Measurements from ENCODE around the gene ERC2.
A peak's percentile ranks its signal among the peaks of the same experiment; 100 is the strongest.

The ERC2 gene

GRCh38 chr3:55626279-55626665 is 842.0 kb downstream of the ERC2 start:
- no peak for DNase-seq

GRCh38 chr3:55624238-55624637 is 844.0 kb downstream of the ERC2 start:
- no peak for DNase-seq

- no peak for DNase-seq
These were observed 844.5 kb downstream of the ERC2 start for GRCh38 chr3:55623786-55624185.

- DNase-seq = no peak
These were observed 845.5 kb downstream of the ERC2 start for GRCh38 chr3:55622733-55623132.

- no peak for DNase-seq
These were observed 846.2 kb downstream of the ERC2 start for GRCh38 chr3:55622116-55622515.

- DNase-seq = no peak
These were observed 846.6 kb downstream of the ERC2 start for GRCh38 chr3:55621648-55622047.

- DNase-seq = no peak
These were observed 847.2 kb downstream of the ERC2 start for GRCh38 chr3:55621026-55621422.

GRCh38 chr3:55620351-55621025 is 847.8 kb downstream of the ERC2 start:
- no peak for DNase-seq

- no peak for DNase-seq
These were observed 849.0 kb downstream of the ERC2 start for GRCh38 chr3:55619046-55619808.

- DNase-seq = no peak
These were observed 850.9 kb downstream of the ERC2 start for GRCh38 chr3:55617385-55617784.

- DNase-seq = no peak
These were observed 851.5 kb downstream of the ERC2 start for GRCh38 chr3:55616803-55617202.

- DNase-seq = peak; percentile 61
These were observed 852.5 kb downstream of the ERC2 start for GRCh38 chr3:55615694-55616295.

- no peak for DNase-seq
These were observed 853.1 kb downstream of the ERC2 start for GRCh38 chr3:55615039-55615693.

- DNase-seq = no peak
These were observed 857.1 kb downstream of the ERC2 start for GRCh38 chr3:55611121-55611520.

- DNase-seq = no peak
These were observed 858.9 kb downstream of the ERC2 start for GRCh38 chr3:55609230-55609827.

- no peak for DNase-seq
These were observed 859.8 kb downstream of the ERC2 start for GRCh38 chr3:55608301-55608937.

GRCh38 chr3:55607844-55608243 is 860.4 kb downstream of the ERC2 start:
- no peak for DNase-seq

- no peak for DNase-seq
These were observed 861.1 kb downstream of the ERC2 start for GRCh38 chr3:55607175-55607574.

- no peak for DNase-seq
These were observed 862.6 kb downstream of the ERC2 start for GRCh38 chr3:55605443-55606236.

GRCh38 chr3:55604846-55605245 is 863.4 kb downstream of the ERC2 start:
- no peak for DNase-seq

GRCh38 chr3:55604402-55604801 is 863.9 kb downstream of the ERC2 start:
- DNase-seq = no peak

All from right hindlimb (tissue), 1 donor.